Thyroid gland (tissue), 4 donors: Measurements from ENCODE around the gene ASH1L. TPM values are rescaled to one million over a fixed set of nuclear protein-coding genes. Genes with fewer than 3 reads are reported as not detected.
"Not testable (repeated sequence)": the region's sequence is repeated elsewhere in the genome, so short reads cannot be mapped to it uniquely, and the experiment has no call there.

ENCODE experiments used
- DNase-seq, 2 donors: peaks; one replicate each; pipeline ENCODE4 v3.0.0-alpha.2; 2019
- H3K27ac ChIP-seq, 3 donors: fragments of 200-600 bp; sonication (generic); 1 replicate in 2 of 3; 2 replicates in 1 of 3; pipeline ENCODE4 v1.5.1; 2016 to 2019; ENCODE audit warnings: mild to moderate bottlenecking in 1 of 3, moderate library complexity in 1 of 3
- H3K27me3 ChIP-seq: fragments of 200-600 bp; sonication (generic); one replicate; pipeline ENCODE4 v1.5.1; 2019
- H3K36me3 ChIP-seq, 2 donors: fragments of 200-600 bp; sonication (generic); one replicate each; pipeline ENCODE4 v1.5.1; 2016 to 2019
- H3K4me1 ChIP-seq, 2 donors: fragments of 200-600 bp; sonication (generic); one replicate each; pipeline ENCODE4 v1.5.1; 2017 to 2019
- H3K4me3 ChIP-seq, 3 donors: fragments of 200-600 bp; sonication (generic); replicated peaks in 1 of 3; 1 replicate in 2 of 3; 2 replicates in 1 of 3; pipeline ENCODE4 v1.5.1; 2016; ENCODE audit warnings: mild to moderate bottlenecking in 1 of 3
- H3K9me3 ChIP-seq: fragments of 200-600 bp; sonication (generic); one replicate; pipeline ENCODE4 v1.5.1; 2017
- POLR2A ChIP-seq, 2 donors: fragments of 450-650 bp; IDR thresholded peaks; one replicate each; pipeline ENCODE4 v1.6.1; 2017; ENCODE audit warnings: antibody characterized with exemption in 2 of 2, mild to moderate bottlenecking in 2 of 2, moderate library complexity in 1 of 2
- WGBS, 2 donors: methylation state at CpG; one replicate each; pipeline ENCODE4 v1.1.5; 2017; 5-methylcytosine and 5-hydroxymethylcytosine counted together
- intact Hi-C: fragments of 100-400 bp; cut with DNase I; formaldehyde crosslinking; loops from one replicate; pipeline ENCODE4 v1.15.1; 2023
- total RNA-seq, 4 donors: library from RNA; depleted of rRNA; stranded (reverse); fragments of >200 nt; gene quantifications; one replicate each; pipeline ENCODE4 v1.2.3, GENCODE V29; 2016
- TF ChIP-seq, protein P1 (sequence below), 6 experiments: fragments of 200-600 bp in 3 of 6; fragments of 450-650 bp in 3 of 6; sonication (generic) in 3 of 6; IDR thresholded peaks; one replicate each; pipeline ENCODE4 v1.5.1; 2016 to 2019; ENCODE audit warnings: antibody characterized with exemption in 6 of 6, mild to moderate bottlenecking in 2 of 6, inconsistent platforms in 1 of 6, moderate library complexity in 1 of 6

Gene ASH1L
- total RNA-seq, 4 donors from 2014 or later: 68.1 to 120 (median 85.2) TPM

- Histone ChIP-seq H3K27me3 (no peaks in the 10 kb centered on the region), H3K36me3 (no peaks in the 10 kb centered on the region), H3K4me3 (no peak overlapping the region), H3K9me3 (no peaks in the 10 kb centered on the region), H3K4me1 (peaks cover 4% of the 10 kb centered on the region in 2 donors), H3K27ac (no peak overlapping the region)
- TF ChIP-seq, protein P1, sequence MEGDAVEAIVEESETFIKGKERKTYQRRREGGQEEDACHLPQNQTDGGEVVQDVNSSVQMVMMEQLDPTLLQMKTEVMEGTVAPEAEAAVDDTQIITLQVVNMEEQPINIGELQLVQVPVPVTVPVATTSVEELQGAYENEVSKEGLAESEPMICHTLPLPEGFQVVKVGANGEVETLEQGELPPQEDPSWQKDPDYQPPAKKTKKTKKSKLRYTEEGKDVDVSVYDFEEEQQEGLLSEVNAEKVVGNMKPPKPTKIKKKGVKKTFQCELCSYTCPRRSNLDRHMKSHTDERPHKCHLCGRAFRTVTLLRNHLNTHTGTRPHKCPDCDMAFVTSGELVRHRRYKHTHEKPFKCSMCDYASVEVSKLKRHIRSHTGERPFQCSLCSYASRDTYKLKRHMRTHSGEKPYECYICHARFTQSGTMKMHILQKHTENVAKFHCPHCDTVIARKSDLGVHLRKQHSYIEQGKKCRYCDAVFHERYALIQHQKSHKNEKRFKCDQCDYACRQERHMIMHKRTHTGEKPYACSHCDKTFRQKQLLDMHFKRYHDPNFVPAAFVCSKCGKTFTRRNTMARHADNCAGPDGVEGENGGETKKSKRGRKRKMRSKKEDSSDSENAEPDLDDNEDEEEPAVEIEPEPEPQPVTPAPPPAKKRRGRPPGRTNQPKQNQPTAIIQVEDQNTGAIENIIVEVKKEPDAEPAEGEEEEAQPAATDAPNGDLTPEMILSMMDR (IDR thresholded peaks at IDR 0.05): no peak
- DNase-seq: no peak
- WGBS, 2 donors: 89 to 91% methylated on average over 2 of the region's 2 CpGs
- intact Hi-C loops: no loop called here
These were observed 53.5 kb downstream of the ASH1L start for GRCh38 chr1:155509064-155509463.

GRCh38 chr1:155507945-155508344 lies 54.7 kb downstream of the ASH1L start:
- no peak for DNase-seq
- intact Hi-C loops: no loop called here
- no peaks in the 10 kb centered on the region for H3K9me3 ChIP-seq
- H3K36me3 ChIP-seq: no peaks in the 10 kb centered on the region
- no peak for TF ChIP-seq POLR2A (IDR thresholded peaks at IDR 0.05)
- TF ChIP-seq, protein P1 (IDR thresholded peaks at IDR 0.05): no peak
- H3K4me1 ChIP-seq: peaks cover 4% of the 10 kb centered on the region in 2 donors
- no peak overlapping the region for H3K27ac ChIP-seq
- no peak overlapping the region for H3K4me3 ChIP-seq
- H3K27me3 ChIP-seq: no peaks in the 10 kb centered on the region
- WGBS, 2 donors: 76 to 77% methylated on average over 2 of the region's 2 CpGs

DNA sequence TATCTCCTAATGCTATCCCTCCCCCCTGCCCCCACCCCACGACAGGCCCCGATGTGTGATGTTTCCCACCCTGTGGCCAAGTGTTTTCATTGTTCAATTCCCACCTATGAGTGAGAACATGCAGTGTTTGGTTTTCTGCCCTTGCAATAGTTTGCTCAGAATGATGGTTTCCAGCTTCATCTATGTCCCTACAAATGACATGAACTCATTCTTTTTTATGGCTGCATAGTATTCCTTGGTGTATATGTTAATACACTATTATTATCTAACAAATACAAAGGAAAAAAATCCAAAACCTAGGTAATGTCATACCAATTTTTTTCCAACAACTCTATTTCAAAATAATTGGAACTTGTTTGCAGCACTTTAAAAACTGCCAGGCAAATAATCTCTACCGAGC lies 56.6 kb downstream of the ASH1L start:
- H3K9me3 ChIP-seq, H3K27me3 ChIP-seq, H3K36me3 ChIP-seq, intact Hi-C loops, DNase-seq, H3K27ac ChIP-seq, H3K4me1 ChIP-seq, H3K4me3 ChIP-seq: not testable (repeated sequence)
- WGBS, 2 donors: 94 to 96% methylated on average over 3 of the region's 3 CpGs

- H3K4me3 ChIP-seq: no peak overlapping the region
- 64 to 67% methylated on average over 5 of the region's 5 CpGs for WGBS, 2 donors
- TF ChIP-seq POLR2A (IDR thresholded peaks at IDR 0.05): no peak
- TF ChIP-seq, protein P1 (IDR thresholded peaks at IDR 0.05): peak in 4 of 6 experiments; percentile 22 to 39 (median 32)
- H3K27ac ChIP-seq: no peak overlapping the region
- no peaks in the 10 kb centered on the region for H3K9me3 ChIP-seq
- no peak for DNase-seq
- intact Hi-C loops: no loop called here
- H3K4me1 ChIP-seq: peaks cover 13 to 14% of the 10 kb centered on the region in 2 donors
- H3K36me3 ChIP-seq: no peaks in the 10 kb centered on the region
- no peaks in the 10 kb centered on the region for H3K27me3 ChIP-seq
These were observed 58.4 kb downstream of the ASH1L start for GRCh38 chr1:155504207-155504606.

- H3K36me3 ChIP-seq: no peaks in the 10 kb centered on the region
- H3K27me3 ChIP-seq: no peaks in the 10 kb centered on the region
- DNase-seq: no peak
- H3K9me3 ChIP-seq: no peaks in the 10 kb centered on the region
- WGBS, 2 donors: 53 to 58% methylated on average over 5 of the region's 5 CpGs
- intact Hi-C loops: no loop called here
- H3K27ac ChIP-seq: no peak overlapping the region
- H3K4me1 ChIP-seq: peaks cover 10% of the 10 kb centered on the region in 2 donors
- H3K4me3 ChIP-seq: no peak overlapping the region
- TF ChIP-seq, protein P1 (IDR thresholded peaks at IDR 0.05): no peak
- TF ChIP-seq POLR2A (IDR thresholded peaks at IDR 0.05): no peak
These were observed 62.5 kb downstream of the ASH1L start for GRCh38 chr1:155499953-155500639.
